Neutrophil (primary cell): ENCODE measurements around the gene CEP131.

ENCODE experiments used
- H3K27ac ChIP-seq: fragments of 200-600 bp; sonication (generic); 2 replicates; pipeline ENCODE4 v1.5.1; 2016; ENCODE audit warnings: mild to moderate bottlenecking, moderate library complexity
- H3K27me3 ChIP-seq: fragments of 200-600 bp; sonication (generic); 2 replicates; pipeline ENCODE4 v1.6.0; 2016; ENCODE audit warnings: mild to moderate bottlenecking
- H3K36me3 ChIP-seq: fragments of 200-600 bp; sonication (generic); 2 replicates; pipeline ENCODE4 v1.5.1; 2017
- H3K4me1 ChIP-seq, 2 experiments: fragments of 200-600 bp in 1 of 2; sonication (generic) in 1 of 2; 1 replicate in 1 of 2; 2 replicates in 1 of 2; pipeline versions ENCODE4 v1.5.1 to v1.6.1; 2013 to 2016; ENCODE audit warnings: low read depth in 1 of 2, low read length in 1 of 2, mild to moderate bottlenecking in 1 of 2, moderate library complexity in 1 of 2; ENCODE audit not compliant: control insufficient read depth in 1 of 2, insufficient read depth in 1 of 2
- H3K4me3 ChIP-seq, 2 experiments: fragments of 200-600 bp in 1 of 2; sonication (generic) in 1 of 2; 1 replicate in 1 of 2; 2 replicates in 1 of 2; pipeline ENCODE4 v1.5.1; 2013 to 2016; ENCODE audit warnings: low read depth in 1 of 2, low read length in 1 of 2, mild to moderate bottlenecking in 1 of 2, moderate library complexity in 1 of 2
- H3K9me3 ChIP-seq: fragments of 200-600 bp; sonication (generic); 2 replicates; pipeline ENCODE4 v1.5.1; 2016
- CTCF ChIP-seq: fragments of 200-600 bp; sonication (generic); IDR thresholded peaks from 2 replicates; pipeline ENCODE4 v1.5.1; 2016; ENCODE audit warnings: antibody characterized with exemption

The CEP131 gene

GRCh38 chr17:81180836-81181810, 41.6 kb downstream of the CEP131 start:
- H3K27me3 ChIP-seq = peaks cover 20% of the 10 kb centered on the region
- TF ChIP-seq CTCF = no peak
- H3K4me3 ChIP-seq = no peak overlapping the region

GRCh38 chr17:81179861-81180260, 42.9 kb downstream of the CEP131 start:
- H3K36me3 ChIP-seq = no peaks in the 10 kb centered on the region
- H3K27me3 ChIP-seq = peaks cover 16% of the 10 kb centered on the region
- no peak overlapping the region for H3K4me3 ChIP-seq
- no peak overlapping the region for H3K27ac ChIP-seq
- no peak for TF ChIP-seq CTCF
- no peaks in the 10 kb centered on the region for H3K9me3 ChIP-seq
- no peaks in the 10 kb centered on the region for H3K4me1 ChIP-seq

More at GRCh38 chr17:81180836-81181810, 41.6 kb downstream of the CEP131 start:
- Histone ChIP-seq H3K4me1 (peaks cover 9 to 10% of the 10 kb centered on the region in 2 experiments), H3K36me3 (no peaks in the 10 kb centered on the region), H3K9me3 (no peaks in the 10 kb centered on the region), H3K27ac (no peak overlapping the region)

- Histone ChIP-seq H3K9me3 (no peaks in the 10 kb centered on the region), H3K36me3 (no peaks in the 10 kb centered on the region), H3K4me3 (no peak overlapping the region), H3K27me3 (peaks cover 10% of the 10 kb centered on the region), H3K27ac (no peak overlapping the region), H3K4me1 (no peaks in the 10 kb centered on the region)
- no peak for TF ChIP-seq CTCF
These were observed 43.5 kb downstream of the CEP131 start for GRCh38 chr17:81179220-81179619.

- no peak overlapping the region for H3K4me3 ChIP-seq
- no peaks in the 10 kb centered on the region for H3K4me1 ChIP-seq
- no peak overlapping the region for H3K27ac ChIP-seq
- no peaks in the 10 kb centered on the region for H3K9me3 ChIP-seq
- TF ChIP-seq CTCF = no peak
- no peaks in the 10 kb centered on the region for H3K36me3 ChIP-seq
- peaks cover 2% of the 10 kb centered on the region for H3K27me3 ChIP-seq
These were observed 44.4 kb downstream of the CEP131 start for GRCh38 chr17:81178136-81179091.

- Histone ChIP-seq H3K27ac (no peak overlapping the region), H3K27me3 (no peaks in the 10 kb centered on the region), H3K36me3 (no peaks in the 10 kb centered on the region), H3K9me3 (no peaks in the 10 kb centered on the region), H3K4me3 (no peak overlapping the region), H3K4me1 (no peaks in the 10 kb centered on the region)
- no peak for TF ChIP-seq CTCF
These were observed 46.1 kb downstream of the CEP131 start for GRCh38 chr17:81176666-81177065.
